ENCODE data around the gene PRKCE.

DNA sequence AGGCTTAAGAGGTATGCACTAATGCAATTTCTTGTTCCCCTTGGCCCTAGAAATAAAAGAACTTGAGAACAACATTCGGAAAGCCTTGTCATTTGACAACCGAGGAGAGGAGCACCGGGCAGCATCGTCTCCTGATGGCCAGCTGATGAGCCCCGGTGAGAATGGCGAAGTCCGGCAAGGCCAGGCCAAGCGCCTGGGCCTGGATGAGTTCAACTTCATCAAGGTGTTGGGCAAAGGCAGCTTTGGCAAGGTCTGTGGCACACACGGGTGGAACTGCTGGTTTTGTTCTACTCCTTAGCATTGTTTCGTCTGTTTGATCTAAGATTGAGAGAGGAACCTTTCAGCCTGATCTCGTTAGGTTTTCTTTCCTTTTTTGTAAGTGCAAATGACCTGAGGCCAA lies 355.9 kb downstream of the PRKCE start:
- TF ChIP-seq EZH2 (IDR thresholded peaks at IDR 0.05; ENCODE audit: low read length, missing control alignments), result no peak
- TF ChIP-seq, protein P1, sequence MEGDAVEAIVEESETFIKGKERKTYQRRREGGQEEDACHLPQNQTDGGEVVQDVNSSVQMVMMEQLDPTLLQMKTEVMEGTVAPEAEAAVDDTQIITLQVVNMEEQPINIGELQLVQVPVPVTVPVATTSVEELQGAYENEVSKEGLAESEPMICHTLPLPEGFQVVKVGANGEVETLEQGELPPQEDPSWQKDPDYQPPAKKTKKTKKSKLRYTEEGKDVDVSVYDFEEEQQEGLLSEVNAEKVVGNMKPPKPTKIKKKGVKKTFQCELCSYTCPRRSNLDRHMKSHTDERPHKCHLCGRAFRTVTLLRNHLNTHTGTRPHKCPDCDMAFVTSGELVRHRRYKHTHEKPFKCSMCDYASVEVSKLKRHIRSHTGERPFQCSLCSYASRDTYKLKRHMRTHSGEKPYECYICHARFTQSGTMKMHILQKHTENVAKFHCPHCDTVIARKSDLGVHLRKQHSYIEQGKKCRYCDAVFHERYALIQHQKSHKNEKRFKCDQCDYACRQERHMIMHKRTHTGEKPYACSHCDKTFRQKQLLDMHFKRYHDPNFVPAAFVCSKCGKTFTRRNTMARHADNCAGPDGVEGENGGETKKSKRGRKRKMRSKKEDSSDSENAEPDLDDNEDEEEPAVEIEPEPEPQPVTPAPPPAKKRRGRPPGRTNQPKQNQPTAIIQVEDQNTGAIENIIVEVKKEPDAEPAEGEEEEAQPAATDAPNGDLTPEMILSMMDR (conservative IDR thresholded peaks at IDR 0.05 in 1 of 2, IDR thresholded peaks at IDR 0.05 in 1 of 2; ENCODE audit: low read depth in 1 of 2, low read length in 2 of 2), result no peak

Measured in fibroblast of lung (primary cell).